Mesodermal cell (in vitro differentiated cells): Measurements from ENCODE around the gene COL24A1.
"Not testable (repeated sequence)": the region's sequence is repeated elsewhere in the genome, so short reads cannot be mapped to it uniquely, and the experiment has no call there.

Experiments used
- H3K27ac ChIP-seq: 2 replicates; pipeline ENCODE4 v1.7.0; 2013; ENCODE audit warnings: mild to moderate bottlenecking, low read depth, low read length, moderate library complexity; ENCODE audit not compliant: severe bottlenecking
- H3K36me3 ChIP-seq: 2 replicates; pipeline ENCODE4 v1.7.1; 2013; ENCODE audit warnings: mild to moderate bottlenecking, low read length, moderate library complexity; ENCODE audit not compliant: control insufficient read depth, insufficient read depth
- H3K4me1 ChIP-seq: one replicate; pipeline ENCODE4 v1.7.1; 2013; ENCODE audit warnings: mild to moderate bottlenecking, low read length; ENCODE audit not compliant: insufficient read depth, control insufficient read depth, poor library complexity, severe bottlenecking
- H3K4me3 ChIP-seq: 2 replicates; pipeline ENCODE4 v1.7.0; 2013; ENCODE audit warnings: low read length, control low read depth, mild to moderate bottlenecking; ENCODE audit not compliant: insufficient read depth, poor library complexity, severe bottlenecking; ENCODE audit errors: extremely low read depth
- H3K9me3 ChIP-seq: 2 replicates; pipeline ENCODE4 v1.7.1; 2013; ENCODE audit warnings: mild to moderate bottlenecking, low read length, moderate library complexity; ENCODE audit not compliant: control insufficient read depth
- WGBS, 2 experiments: methylation state at CpG; one replicate each; pipeline ENCODE4 v1.1.5; 2013; ENCODE audit warnings: missing lambda C conversion rate in 2 of 2; ENCODE audit not compliant: insufficient coverage in 2 of 2; 5-methylcytosine and 5-hydroxymethylcytosine counted together

Gene COL24A1

GRCh38 chr1:85850238-85850637, 306.3 kb downstream of the COL24A1 start:
- Histone ChIP-seq H3K36me3 (no peaks in the 10 kb centered on the region), H3K4me1 (peaks cover 5% of the 10 kb centered on the region), H3K9me3 (no peaks in the 10 kb centered on the region), H3K27ac (no peak overlapping the region), H3K4me3 (no peak overlapping the region)
- WGBS, 2 experiments = no CpG with 5 or more reads among the region's 2 CpGs

GRCh38 chr1:85849660-85850059, 306.9 kb downstream of the COL24A1 start:
- H3K4me3 ChIP-seq = no peak overlapping the region
- H3K4me1 ChIP-seq = peaks cover 5% of the 10 kb centered on the region
- no peak overlapping the region for H3K27ac ChIP-seq
- no peaks in the 10 kb centered on the region for H3K9me3 ChIP-seq
- WGBS, 2 experiments = 100% methylated on average over 1 of the region's 4 CpGs; no CpG with 5 or more reads in 1 of the 2 experiments
- no peaks in the 10 kb centered on the region for H3K36me3 ChIP-seq

- 60 to 100% methylated on average over 1 of the region's 2 CpGs for WGBS, 2 experiments
These were observed 309.2 kb downstream of the COL24A1 start for GRCh38 chr1:85847356-85847755.

GRCh38 chr1:85846706-85847105, 309.9 kb downstream of the COL24A1 start:
- WGBS, 2 experiments = no CpG with 5 or more reads among the region's 3 CpGs
- H3K9me3 ChIP-seq = no peaks in the 10 kb centered on the region

More at GRCh38 chr1:85847356-85847755, 309.2 kb downstream of the COL24A1 start:
- Histone ChIP-seq H3K4me1 (peaks cover 5% of the 10 kb centered on the region), H3K36me3 (no peaks in the 10 kb centered on the region), H3K9me3 (no peaks in the 10 kb centered on the region), H3K27ac (no peak overlapping the region), H3K4me3 (no peak overlapping the region)

GRCh38 chr1:85839459-85839858, 317.1 kb downstream of the COL24A1 start:
- WGBS, 2 experiments = no CpG with 5 or more reads among the region's 1 CpG

More at GRCh38 chr1:85846706-85847105, 309.9 kb downstream of the COL24A1 start:
- Histone ChIP-seq H3K27ac (no peak overlapping the region), H3K4me1 (peaks cover 5% of the 10 kb centered on the region), H3K36me3 (no peaks in the 10 kb centered on the region), H3K4me3 (no peak overlapping the region)

GRCh38 chr1:85838238-85838637, 318.3 kb downstream of the COL24A1 start:
- Histone ChIP-seq H3K36me3 (no peaks in the 10 kb centered on the region), H3K27ac (no peak overlapping the region), H3K4me3 (no peak overlapping the region), H3K4me1 (no peaks in the 10 kb centered on the region), H3K9me3 (no peaks in the 10 kb centered on the region)
- 90% methylated on average over 1 of the region's 2 CpGs; no CpG with 5 or more reads in 1 of the 2 experiments for WGBS, 2 experiments

More at GRCh38 chr1:85839459-85839858, 317.1 kb downstream of the COL24A1 start:
- no peaks in the 10 kb centered on the region for H3K9me3 ChIP-seq
- H3K27ac ChIP-seq = no peak overlapping the region
- H3K4me3 ChIP-seq = no peak overlapping the region
- H3K36me3 ChIP-seq = no peaks in the 10 kb centered on the region
- no peaks in the 10 kb centered on the region for H3K4me1 ChIP-seq

GRCh38 chr1:85836736-85837135, 319.8 kb downstream of the COL24A1 start:
- Histone ChIP-seq H3K4me1 (no peaks in the 10 kb centered on the region), H3K4me3 (no peak overlapping the region), H3K9me3 (no peaks in the 10 kb centered on the region), H3K36me3 (no peaks in the 10 kb centered on the region), H3K27ac (no peak overlapping the region)
- 91 to 93% methylated on average over 4 of the region's 4 CpGs for WGBS, 2 experiments

- not testable (repeated sequence) for H3K27ac ChIP-seq, H3K36me3 ChIP-seq, H3K9me3 ChIP-seq, H3K4me1 ChIP-seq, H3K4me3 ChIP-seq
- no CpG with 5 or more reads among the region's 2 CpGs for WGBS, 2 experiments
These were observed 323.4 kb downstream of the COL24A1 start for GRCh38 chr1:85833165-85833564.

- no peaks in the 10 kb centered on the region for H3K4me1 ChIP-seq
- no peak overlapping the region for H3K27ac ChIP-seq
- H3K9me3 ChIP-seq = peaks cover 8% of the 10 kb centered on the region
- H3K4me3 ChIP-seq = no peak overlapping the region
- no peaks in the 10 kb centered on the region for H3K36me3 ChIP-seq
- 88 to 96% methylated on average over 3 to 6 of the region's 8 CpGs for WGBS, 2 experiments
These were observed 325.7 kb downstream of the COL24A1 start for GRCh38 chr1:85830837-85831236.

- no peak overlapping the region for H3K4me3 ChIP-seq
- H3K9me3 ChIP-seq = no peaks in the 10 kb centered on the region
- no peaks in the 10 kb centered on the region for H3K4me1 ChIP-seq
- 82 to 96% methylated on average over 1 to 6 of the region's 9 CpGs for WGBS, 2 experiments
- no peaks in the 10 kb centered on the region for H3K36me3 ChIP-seq
- no peak overlapping the region for H3K27ac ChIP-seq
These were observed 332.3 kb downstream of the COL24A1 start for GRCh38 chr1:85824066-85824840.

- WGBS, 2 experiments = 89% methylated on average over 3 of the region's 4 CpGs
- no peak overlapping the region for H3K27ac ChIP-seq
- H3K36me3 ChIP-seq = no peaks in the 10 kb centered on the region
- no peaks in the 10 kb centered on the region for H3K9me3 ChIP-seq
- no peaks in the 10 kb centered on the region for H3K4me1 ChIP-seq
- H3K4me3 ChIP-seq = no peak overlapping the region
These were observed 333.9 kb downstream of the COL24A1 start for GRCh38 chr1:85822696-85823095.
